SK-N-MC (cell line): ENCODE measurements around the gene ANO2.

Source experiments
- EZH2 ChIP-seq: fragments of 200-600 bp; sonication (generic); IDR thresholded peaks from one replicate; pipeline ENCODE4 v1.6.1; 2017; ENCODE audit warnings: antibody characterized with exemption
- POLR2AphosphoS5 ChIP-seq: IDR thresholded peaks from 2 replicates; pipeline ENCODE4 v1.6.1; 2012; ENCODE audit warnings: mild to moderate bottlenecking, low read depth, low read length, borderline replicate concordance

DNA sequence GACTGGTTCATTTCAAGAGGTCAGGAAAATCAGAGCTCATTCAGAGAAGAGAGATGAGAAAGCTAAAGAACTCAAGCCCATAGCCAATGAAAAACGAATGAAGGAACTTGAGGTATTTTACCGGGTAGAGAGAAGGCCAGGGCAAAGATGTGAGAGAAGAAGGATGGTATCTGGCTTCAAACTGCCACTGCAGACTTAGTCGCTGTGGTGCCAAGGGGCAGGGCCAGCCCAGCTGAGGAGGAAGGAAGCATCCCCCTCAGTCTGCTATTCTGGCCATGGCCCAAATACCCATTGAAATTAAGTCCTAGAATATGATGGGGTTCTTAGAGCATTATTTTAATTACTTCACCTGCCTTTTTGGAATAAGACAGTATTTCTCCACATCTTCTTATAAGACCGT, 69.2 kb downstream of the ANO2 start:
- no peak for TF ChIP-seq POLR2AphosphoS5
- TF ChIP-seq EZH2: no peak
